Measurements from ENCODE around the gene ITGA11. TPM values are rescaled to one million over a fixed set of nuclear protein-coding genes. Genes with fewer than 3 reads are reported as not detected.

ITGA11 gene
- polyA plus RNA-seq, 1 of the 3 experiments (the other 2 are of a cell fraction), result 0.49 TPM

GRCh38 chr15:68354268-68354667 lies 77.7 kb downstream of the ITGA11 start:
- no peak for DNase-seq
- no peak overlapping the region for H3K9ac ChIP-seq
- TF ChIP-seq RXRA (IDR thresholded peaks at IDR 0.05; ENCODE audit: borderline replicate concordance, low read depth) (no peak), EP300 (IDR thresholded peaks at IDR 0.05; ENCODE audit: borderline replicate concordance in 1 of 2, low read depth in 1 of 2, low read length in 1 of 2) (no peak), USF2 (IDR thresholded peaks at IDR 0.05; ENCODE audit: borderline replicate concordance, low read depth, low read length) (no peak), RCOR1 (IDR thresholded peaks at IDR 0.05; ENCODE audit: low read length) (no peak), ELF1 (IDR thresholded peaks at IDR 0.05) (no peak), MEF2A (IDR thresholded peaks at IDR 0.05; ENCODE audit: borderline replicate concordance, low read depth) (no peak), TEAD4 (IDR thresholded peaks at IDR 0.05; ENCODE audit: borderline replicate concordance, insufficient read depth) (no peak), GABPA (IDR thresholded peaks at IDR 0.05; ENCODE audit: low read depth) (no peak), USF1 (IDR thresholded peaks at IDR 0.05; ENCODE audit: borderline replicate concordance, low read depth) (no peak), NRF1 (IDR thresholded peaks at IDR 0.05; ENCODE audit: low read depth, low read length) (no peak), TCF12 (IDR thresholded peaks at IDR 0.05) (no peak), CHD2 (IDR thresholded peaks at IDR 0.05; ENCODE audit: low read length, partially characterized antibody) (no peak), PBX3 (IDR thresholded peaks at IDR 0.05) (no peak)
- H3K79me2 ChIP-seq (ENCODE audit: insufficient read depth), result no peaks in the 10 kb centered on the region
- no peak overlapping the region for H3K4me3 ChIP-seq (ENCODE audit: low read depth in 2 of 2, low read length in 1 of 2)
- ChIA-PET POLR2A (no interaction called here), CTCF (interaction anchor here (1.2 kb wide), 2 partner anchors 24 to 48 kb away, joined by 3 to 6 read pairs; no protein-coding TSS in a partner anchor)
- H3K27me3 ChIP-seq (ENCODE audit: insufficient read depth), result no peaks in the 10 kb centered on the region
- peak overlapping the region in 1 of 2 experiments; percentile 95; a peak in 2 of 4 replicates for H3K27ac ChIP-seq (ENCODE audit: low read depth in 2 of 2, low read length in 1 of 2)
- H3K9me3 ChIP-seq, result no peaks in the 10 kb centered on the region
- H2AFZ ChIP-seq (ENCODE audit: low read depth), result no peak overlapping the region
- H3K4me1 ChIP-seq (ENCODE audit: control insufficient read depth in 1 of 2, insufficient read depth in 2 of 2, low read depth in 1 of 2, low read length in 1 of 2), result peaks cover 0 to 18% of the 10 kb centered on the region in 2 experiments; a peak in 2 of 4 replicates
- H3K9me2 ChIP-seq, result no peaks in the 10 kb centered on the region
- 89% methylated on average over 2 of the region's 2 CpGs for WGBS (ENCODE audit: low lambda C conversion rate)
- no peaks in the 10 kb centered on the region for H4K20me1 ChIP-seq (ENCODE audit: insufficient read depth)
- H3F3A ChIP-seq (replicated peaks; ENCODE audit: insufficient read depth), result peaks cover 32% of the 10 kb centered on the region
- H3K4me2 ChIP-seq, result peak overlapping the region; percentile 24; the same call in 1 of the 2 replicates
- H3K36me3 ChIP-seq (replicated peaks in 1 of 2; ENCODE audit: control insufficient read depth in 1 of 2, insufficient read depth in 2 of 2, low read length in 1 of 2), result peaks cover 0 to 8% of the 10 kb centered on the region in 2 experiments

- H3K4me1 ChIP-seq (ENCODE audit: control insufficient read depth in 1 of 2, insufficient read depth in 2 of 2, low read depth in 1 of 2, low read length in 1 of 2), result peaks cover 0 to 18% of the 10 kb centered on the region in 2 experiments; a peak in 2 of 4 replicates
- H3K79me2 ChIP-seq (ENCODE audit: insufficient read depth), result no peaks in the 10 kb centered on the region
- H3K36me3 ChIP-seq (replicated peaks in 1 of 2; ENCODE audit: control insufficient read depth in 1 of 2, insufficient read depth in 2 of 2, low read length in 1 of 2), result peaks cover 0 to 8% of the 10 kb centered on the region in 2 experiments
- no peaks in the 10 kb centered on the region for H4K20me1 ChIP-seq (ENCODE audit: insufficient read depth)
- H2AFZ ChIP-seq (ENCODE audit: low read depth), result 0 out of 2 replicates have a peak overlapping the region, but pooled peaks have one; percentile 1
- H3K27ac ChIP-seq (ENCODE audit: low read depth in 2 of 2, low read length in 1 of 2), result peak overlapping the region in 1 of 2 experiments; percentile 95; a peak in 3 of 4 replicates
- H3K4me2 ChIP-seq, result peak overlapping the region; percentile 10
- ChIA-PET POLR2A (no interaction called here), CTCF (interaction anchor here (1.3 kb wide), 1 partner anchor 47 kb away, joined by 3 read pairs; no protein-coding TSS in a partner anchor)
- H3K4me3 ChIP-seq (ENCODE audit: low read depth in 2 of 2, low read length in 1 of 2), result no peak overlapping the region
- peak; percentile 25; the same call in 1 of the 2 replicates for TF ChIP-seq JUND (IDR thresholded peaks at IDR 0.05)
- no peak for TF ChIP-seq CTCF (IDR thresholded peaks at IDR 0.05)
- TF ChIP-seq USF2 (IDR thresholded peaks at IDR 0.05; ENCODE audit: borderline replicate concordance, low read depth, low read length), result no peak
- no peak for TF ChIP-seq TEAD4 (IDR thresholded peaks at IDR 0.05; ENCODE audit: borderline replicate concordance, insufficient read depth)
- TF ChIP-seq ELF1 (IDR thresholded peaks at IDR 0.05), result no peak
- H3K9me3 ChIP-seq, result no peaks in the 10 kb centered on the region
- peaks cover 32% of the 10 kb centered on the region for H3F3A ChIP-seq (replicated peaks; ENCODE audit: insufficient read depth)
- H3K9ac ChIP-seq, result 0 out of 2 replicates have a peak overlapping the region, but pooled peaks have one; percentile 32
- DNase-seq, result no peak
- no peaks in the 10 kb centered on the region for H3K9me2 ChIP-seq
- 59% methylated on average over 7 of the region's 7 CpGs for WGBS (ENCODE audit: low lambda C conversion rate)
- H3K27me3 ChIP-seq (ENCODE audit: insufficient read depth), result no peaks in the 10 kb centered on the region
These were observed 78.4 kb downstream of the ITGA11 start for GRCh38 chr15:68353421-68354135.

All from SK-N-SH (cell line).